ENCODE measurements around the gene COX4I2. TPM values are rescaled to one million over a fixed set of nuclear protein-coding genes. Genes with fewer than 3 reads are reported as not detected.
A peak's percentile ranks its signal among the peaks of the same experiment; 100 is the strongest.

COX4I2 gene
- total and polyA plus RNA-seq, 2 of the 4 experiments (the other 2 are of a cell fraction), result not detected

DNA sequence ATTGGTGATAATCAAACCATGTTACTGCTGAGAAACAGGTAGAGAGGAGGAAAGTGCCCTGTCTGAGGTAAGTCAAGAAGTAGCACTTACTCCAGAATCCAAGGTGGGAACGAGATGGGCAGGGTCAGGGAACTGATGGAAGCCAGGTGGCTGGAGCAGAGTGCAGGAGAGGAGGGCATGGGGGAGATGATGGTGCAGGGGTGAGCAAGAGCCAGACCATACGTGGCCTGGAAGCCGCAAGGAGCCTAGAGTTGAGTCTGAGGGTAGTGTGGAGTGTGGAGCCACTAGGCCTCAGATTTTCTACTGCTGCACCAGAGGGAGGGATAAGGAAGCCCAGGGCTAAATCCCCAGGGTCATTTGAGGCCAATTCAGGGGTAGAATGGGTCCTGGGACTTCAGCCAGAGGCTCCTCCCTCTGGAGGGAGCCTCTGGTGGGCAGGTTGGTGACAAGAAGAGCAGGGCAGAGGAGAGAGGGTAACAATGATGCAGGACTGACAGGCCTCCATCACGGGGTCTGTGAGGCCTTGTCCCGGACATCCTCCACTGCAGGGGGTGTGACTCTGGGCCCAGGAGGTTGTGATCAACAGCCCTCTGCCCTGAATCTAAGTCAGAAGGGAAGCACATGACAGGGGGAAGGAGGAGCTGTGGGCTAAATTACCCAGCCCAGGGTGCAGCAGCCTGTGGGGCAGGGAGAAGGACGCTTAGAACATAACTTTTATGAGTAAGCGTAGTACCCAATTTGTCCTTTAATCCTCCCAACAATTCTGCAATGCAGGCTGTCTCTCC, 28.7 kb downstream of the COX4I2 start:
- Histone ChIP-seq H2BK20ac (ENCODE audit: low read depth, low read length) (no peak overlapping the region), H3K23ac (ENCODE audit: low read depth, low read length) (peak overlapping the region; percentile 28; the same call in 1 of the 2 replicates), H3K27ac (ENCODE audit: insufficient read depth, low read length) (no peak overlapping the region), H2BK15ac (ENCODE audit: low read depth, low read length) (no peak overlapping the region), H3K4me1 (ENCODE audit: control insufficient read depth, insufficient read depth, low read length) (peaks cover 32% of the 10 kb centered on the region), H3K27me3 (ENCODE audit: control insufficient read depth, insufficient read depth, low read length) (no peaks in the 10 kb centered on the region), H2AFZ (replicated peaks; ENCODE audit: low read length, poor library complexity) (no peak overlapping the region), H3K79me1 (ENCODE audit: low read depth in 1 of 2, low read length in 2 of 2) (peaks cover 36 to 93% of the 10 kb centered on the region in 2 experiments), H3K4me3 (ENCODE audit: insufficient read depth, low read depth, low read length) (no peak overlapping the region), H2BK120ac (ENCODE audit: low read depth, low read length) (no peak overlapping the region), H3K9ac (ENCODE audit: low read depth, low read length) (no peak overlapping the region), H3K14ac (replicated peaks; ENCODE audit: low read depth, low read length) (no peak overlapping the region; the same call in 1 of the 2 replicates), H3K4ac (ENCODE audit: low read depth, low read length) (no peak overlapping the region; the same call in 1 of the 2 replicates), H2AK5ac (ENCODE audit: low read depth, low read length) (peak overlapping the region; percentile 7; the same call in 1 of the 2 replicates), H3K4me2 (ENCODE audit: low read depth, low read length) (no peak overlapping the region), H3K9me1 (ENCODE audit: insufficient read depth, low read length) (peaks cover 43% of the 10 kb centered on the region), H4K8ac (ENCODE audit: low read depth in 2 of 2, low read length in 2 of 2) (no peak overlapping the region; a peak in 1 of 4 replicates), H3K56ac (ENCODE audit: extremely low read depth, insufficient read depth, low read length) (no peak overlapping the region), H3K9me3 (ENCODE audit: control insufficient read depth, insufficient read depth, low read length) (no peaks in the 10 kb centered on the region), H2AK9ac (replicated peaks; ENCODE audit: low read depth, low read length, poor library complexity) (no peak overlapping the region), H2BK5ac (ENCODE audit: low read depth, low read length, poor library complexity, severe bottlenecking) (no peak overlapping the region), H4K5ac (ENCODE audit: low read depth, low read length) (no peak overlapping the region), H3K18ac (ENCODE audit: low read depth, low read length) (no peak overlapping the region), H3K36me3 (ENCODE audit: control insufficient read depth, insufficient read depth, low read length) (peaks cover 20% of the 10 kb centered on the region), H4K91ac (ENCODE audit: insufficient read depth, low read depth, low read length) (no peak overlapping the region), H4K20me1 (ENCODE audit: insufficient read depth, low read length) (peaks cover 38% of the 10 kb centered on the region)
- no peak for ATAC-seq (ENCODE audit: low read depth)
- TF ChIP-seq MAFK (IDR thresholded peaks at IDR 0.05; ENCODE audit: low read depth, low read length) (no peak), MXI1 (IDR thresholded peaks at IDR 0.05; ENCODE audit: borderline replicate concordance, low read depth, low read length) (no peak), SMC3 (IDR thresholded peaks at IDR 0.05; ENCODE audit: low read depth, low read length) (no peak), RCOR1 (IDR thresholded peaks at IDR 0.05; ENCODE audit: insufficient replicate concordance, low read length) (no peak), RAD21 (IDR thresholded peaks at IDR 0.05; ENCODE audit: low read length) (no peak), BHLHE40 (IDR thresholded peaks at IDR 0.05; ENCODE audit: low read depth, low read length) (no peak), FOS (IDR thresholded peaks at IDR 0.05; ENCODE audit: low read depth, low read length) (no peak), NFE2L2 (IDR thresholded peaks at IDR 0.05; ENCODE audit: low read depth, low read length) (no peak), CHD1 (IDR thresholded peaks at IDR 0.05; ENCODE audit: low read depth, low read length) (no peak), MAZ (IDR thresholded peaks at IDR 0.05; ENCODE audit: borderline replicate concordance, low read depth, low read length) (no peak), RFX5 (IDR thresholded peaks at IDR 0.05; ENCODE audit: low read depth, low read length) (no peak)
- TF ChIP-seq, protein P1, sequence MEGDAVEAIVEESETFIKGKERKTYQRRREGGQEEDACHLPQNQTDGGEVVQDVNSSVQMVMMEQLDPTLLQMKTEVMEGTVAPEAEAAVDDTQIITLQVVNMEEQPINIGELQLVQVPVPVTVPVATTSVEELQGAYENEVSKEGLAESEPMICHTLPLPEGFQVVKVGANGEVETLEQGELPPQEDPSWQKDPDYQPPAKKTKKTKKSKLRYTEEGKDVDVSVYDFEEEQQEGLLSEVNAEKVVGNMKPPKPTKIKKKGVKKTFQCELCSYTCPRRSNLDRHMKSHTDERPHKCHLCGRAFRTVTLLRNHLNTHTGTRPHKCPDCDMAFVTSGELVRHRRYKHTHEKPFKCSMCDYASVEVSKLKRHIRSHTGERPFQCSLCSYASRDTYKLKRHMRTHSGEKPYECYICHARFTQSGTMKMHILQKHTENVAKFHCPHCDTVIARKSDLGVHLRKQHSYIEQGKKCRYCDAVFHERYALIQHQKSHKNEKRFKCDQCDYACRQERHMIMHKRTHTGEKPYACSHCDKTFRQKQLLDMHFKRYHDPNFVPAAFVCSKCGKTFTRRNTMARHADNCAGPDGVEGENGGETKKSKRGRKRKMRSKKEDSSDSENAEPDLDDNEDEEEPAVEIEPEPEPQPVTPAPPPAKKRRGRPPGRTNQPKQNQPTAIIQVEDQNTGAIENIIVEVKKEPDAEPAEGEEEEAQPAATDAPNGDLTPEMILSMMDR (conservative IDR thresholded peaks at IDR 0.05; ENCODE audit: low read depth, low read length), result no peak
- TF ChIP-seq, protein P2, sequence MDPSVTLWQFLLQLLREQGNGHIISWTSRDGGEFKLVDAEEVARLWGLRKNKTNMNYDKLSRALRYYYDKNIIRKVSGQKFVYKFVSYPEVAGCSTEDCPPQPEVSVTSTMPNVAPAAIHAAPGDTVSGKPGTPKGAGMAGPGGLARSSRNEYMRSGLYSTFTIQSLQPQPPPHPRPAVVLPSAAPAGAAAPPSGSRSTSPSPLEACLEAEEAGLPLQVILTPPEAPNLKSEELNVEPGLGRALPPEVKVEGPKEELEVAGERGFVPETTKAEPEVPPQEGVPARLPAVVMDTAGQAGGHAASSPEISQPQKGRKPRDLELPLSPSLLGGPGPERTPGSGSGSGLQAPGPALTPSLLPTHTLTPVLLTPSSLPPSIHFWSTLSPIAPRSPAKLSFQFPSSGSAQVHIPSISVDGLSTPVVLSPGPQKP (IDR thresholded peaks at IDR 0.05; ENCODE audit: borderline replicate concordance, low read depth, low read length), result no peak
- TF ChIP-seq, protein P3, sequence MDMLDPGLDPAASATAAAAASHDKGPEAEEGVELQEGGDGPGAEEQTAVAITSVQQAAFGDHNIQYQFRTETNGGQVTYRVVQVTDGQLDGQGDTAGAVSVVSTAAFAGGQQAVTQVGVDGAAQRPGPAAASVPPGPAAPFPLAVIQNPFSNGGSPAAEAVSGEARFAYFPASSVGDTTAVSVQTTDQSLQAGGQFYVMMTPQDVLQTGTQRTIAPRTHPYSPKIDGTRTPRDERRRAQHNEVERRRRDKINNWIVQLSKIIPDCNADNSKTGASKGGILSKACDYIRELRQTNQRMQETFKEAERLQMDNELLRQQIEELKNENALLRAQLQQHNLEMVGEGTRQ (IDR thresholded peaks at IDR 0.05; ENCODE audit: low read depth, low read length), result no peak
- intact Hi-C loops (cut with micrococcal nuclease), result no loop called here
- in situ Hi-C loops (cut with MboI; ENCODE audit: low sequenced_read_pairs), result no loop called here
- WGBS, 2 experiments (ENCODE audit: extremely low coverage in 2 of 2, insufficient read length in 1 of 2), result 92% methylated on average over 2 of the region's 7 CpGs; no CpG with 5 or more reads in 1 of the 2 experiments
- DNase-seq, result no peak
- BruUV-seq (replicated peaks), result no TSS peak
- ChIA-PET POLR2A (ENCODE audit: unreplicated experiment) (no interaction called here), CTCF (interaction anchor here (0.6 kb wide), 1 partner anchor 1191 kb away, joined by 3 read pairs; no protein-coding TSS in a partner anchor)
- dilution Hi-C loops (cut with HindIII; ENCODE audit: low sequenced_read_pairs, unreplicated experiment), result no loop called here
